Heart left ventricle (tissue), 13 donors: ENCODE measurements around the gene PADI2.

Source experiments
- CTCF ChIP-seq, 12 donors: fragments of 200-600 bp; sonication (generic) in 4 of 12; IDR thresholded peaks; one replicate each; pipeline versions ENCODE4 v1.5.0 to v1.8.0; 2018 to 2022; ENCODE audit warnings: antibody characterized with exemption in 12 of 12, mild to moderate bottlenecking in 5 of 12
- POLR2A ChIP-seq, 2 donors: fragments of 450-650 bp; IDR thresholded peaks; one replicate each; pipeline ENCODE4 v1.6.1; 2017; ENCODE audit warnings: antibody characterized with exemption in 2 of 2, mild to moderate bottlenecking in 2 of 2, moderate library complexity in 2 of 2
- donor health status: ischemic (EF 13 %, LVEDD 7.1; RV severe dilation, severe dysfunction).
- donor health status: DM: no; HTN: yes; CAD: no.
- donor health status: DM: no; HTN: no; CAD: no.
- donor health status: ischemic (EF 25% LVEDD 6.9; RV normal size, moderate dysfunction).
- donor health status: ischemic (EF 25% LVEDD 5.7; RV mildly dilated, moderate dysfunction).
- donor health status: ischemic (EF 35%, LVEDD 5.7; RV mildly dilated, moderate dysfunction).
- donor health status: nonischemic (EF 11% LVEDD 7.7; RV severe dilation, severe dysfunction).
- donor health status: DM: yes; HTN: yes; CAD: no.
- donor health status: PGD.
- donor health status: ischemic (EF 29% LVEDD 5.4; RV normal size, mild dysfunction).
- donor health status: nonischemic (EF 23%, LVEDD 6.1; RV moderate dilation, normal function).

GRCh38 chr1:17027900-17028299 lies 91.4 kb downstream of the PADI2 start:
- TF ChIP-seq CTCF (IDR thresholded peaks at IDR 0.05) (no peak), POLR2A (IDR thresholded peaks at IDR 0.05) (no peak)
